Fibroblast of peridontal ligament (primary cell): ENCODE data around the gene COL23A1.
"Not testable (repeated sequence)": the region's sequence is repeated elsewhere in the genome, so short reads cannot be mapped to it uniquely, and the experiment has no call there.

Experiments used
- DNase-seq: peaks from one replicate; pipeline ENCODE4 v3.0.0-alpha.2; 2010; ENCODE audit errors: extremely low read depth

The COL23A1 gene

GRCh38 chr5:178376921-178377582 is 213.1 kb downstream of the COL23A1 start:
- no peak for DNase-seq

GRCh38 chr5:178375348-178375747 is 214.8 kb downstream of the COL23A1 start:
- no peak for DNase-seq

DNA sequence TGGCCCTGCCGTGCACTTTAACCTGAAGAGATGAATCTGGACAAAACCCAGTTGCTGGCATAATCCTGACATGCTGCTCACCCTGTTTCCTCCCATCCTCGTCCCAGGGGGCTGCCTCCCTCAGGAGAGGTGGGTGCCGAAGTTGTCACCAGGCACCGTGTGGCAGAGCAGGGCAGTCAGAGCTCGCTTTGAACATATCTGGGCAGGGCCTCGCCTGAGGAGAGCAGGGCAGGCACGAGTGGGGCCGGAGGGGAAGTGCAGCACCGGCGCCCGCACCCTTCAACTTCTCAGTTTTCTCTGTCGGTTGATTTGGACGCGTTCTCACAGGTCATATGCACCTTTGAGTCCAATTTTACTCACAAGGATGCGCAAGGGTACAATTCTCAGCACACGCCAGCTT is 216.5 kb downstream of the COL23A1 start:
- no peak for DNase-seq

GRCh38 chr5:178372142-178372571 is 218.0 kb downstream of the COL23A1 start:
- DNase-seq = no peak

- DNase-seq = no peak
These were observed 218.7 kb downstream of the COL23A1 start for GRCh38 chr5:178371362-178372111.

GRCh38 chr5:178370102-178370501 is 220.1 kb downstream of the COL23A1 start:
- DNase-seq = no peak

DNA sequence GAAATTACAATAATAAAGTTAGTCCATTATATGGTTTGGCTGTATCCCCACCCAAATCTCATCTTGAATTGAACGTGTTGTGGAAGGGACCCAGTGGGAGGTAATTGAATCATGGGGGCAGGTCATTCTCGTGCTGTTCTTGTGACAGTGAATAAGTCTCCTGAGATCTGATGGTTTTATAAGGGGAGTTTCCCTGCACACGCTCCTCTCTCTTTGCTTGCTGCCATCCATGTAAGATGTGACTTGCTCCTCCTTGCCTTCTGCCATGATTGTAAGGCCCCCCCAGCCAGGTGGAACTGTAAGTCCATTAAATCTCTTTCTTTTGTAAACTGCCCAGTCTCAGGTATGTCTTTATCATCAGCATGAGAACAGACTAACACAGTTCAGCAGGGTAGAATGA is 220.7 kb downstream of the COL23A1 start:
- not testable (repeated sequence) for DNase-seq

DNA sequence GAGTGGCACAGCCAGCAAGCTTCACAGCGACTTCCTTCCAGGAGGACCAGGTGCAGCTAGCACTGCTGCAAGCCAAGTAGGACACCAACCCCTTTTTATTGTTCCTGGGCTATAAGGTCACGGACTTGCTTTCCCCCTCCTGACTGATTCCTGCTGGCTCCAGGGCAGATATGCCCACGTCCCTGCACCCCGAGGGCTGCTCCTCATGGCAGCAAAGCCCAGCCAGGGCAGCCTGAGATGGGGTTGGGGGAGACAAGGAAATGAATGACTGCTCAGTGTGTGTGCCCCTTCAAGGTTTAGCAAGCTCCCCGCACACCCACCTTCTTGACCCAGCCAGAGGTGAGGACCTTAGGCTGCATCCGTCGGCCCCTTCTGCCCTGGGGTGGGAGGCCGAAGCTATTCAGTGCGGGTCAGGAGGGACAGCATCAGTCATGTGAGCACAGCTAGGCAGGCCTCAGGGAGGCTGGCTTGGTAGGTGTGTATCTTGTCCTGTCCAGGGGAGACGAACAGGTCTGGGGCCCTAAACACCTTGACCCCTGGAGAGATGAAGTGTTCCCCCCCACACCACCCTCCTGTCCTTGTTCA is 221.4 kb downstream of the COL23A1 start:
- DNase-seq = no peak

GRCh38 chr5:178368274-178368673 is 221.9 kb downstream of the COL23A1 start:
- no peak for DNase-seq

- no peak for DNase-seq
These were observed 222.5 kb downstream of the COL23A1 start for GRCh38 chr5:178367736-178368120.

DNA sequence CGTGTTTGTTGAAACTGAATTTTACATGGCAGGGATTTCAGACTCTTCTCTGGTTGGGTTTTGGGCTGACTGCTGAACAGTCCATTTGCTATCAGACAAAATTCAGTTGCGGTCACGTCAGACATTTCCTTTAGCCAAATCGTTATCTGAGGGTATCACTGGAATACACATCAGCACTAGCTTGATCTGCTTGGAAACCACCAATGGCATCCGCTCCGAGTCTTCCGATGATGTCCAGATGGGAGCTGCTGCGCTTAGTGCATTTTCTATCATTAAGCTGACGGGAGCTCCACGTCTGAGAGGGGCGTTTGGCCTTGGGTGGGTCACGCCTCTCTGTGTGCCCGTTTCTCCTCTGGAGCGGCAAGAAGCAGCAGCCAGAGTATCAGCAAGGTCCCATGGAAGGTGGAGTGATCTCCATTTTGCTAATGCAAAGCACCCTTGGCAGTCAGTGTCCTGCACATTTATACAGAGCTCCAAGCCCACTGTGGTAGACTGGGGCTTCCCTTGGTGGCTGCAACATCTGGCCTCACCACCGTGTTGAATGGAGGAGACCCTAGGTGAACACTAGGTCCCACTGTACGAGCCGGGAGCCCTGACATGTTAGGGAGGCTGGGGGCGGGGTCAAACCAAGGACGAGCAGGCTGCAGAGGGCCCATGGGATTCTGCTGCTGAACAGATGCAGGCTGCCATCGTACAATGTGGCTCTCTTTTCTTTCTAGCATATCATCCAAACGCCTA is 223.0 kb downstream of the COL23A1 start:
- DNase-seq = no peak

GRCh38 chr5:178365501-178366440 is 224.4 kb downstream of the COL23A1 start:
- DNase-seq = no peak

- no peak for DNase-seq
These were observed 225.9 kb downstream of the COL23A1 start for GRCh38 chr5:178364326-178364675.

GRCh38 chr5:178363501-178364325 is 226.5 kb downstream of the COL23A1 start:
- no peak for DNase-seq

DNA sequence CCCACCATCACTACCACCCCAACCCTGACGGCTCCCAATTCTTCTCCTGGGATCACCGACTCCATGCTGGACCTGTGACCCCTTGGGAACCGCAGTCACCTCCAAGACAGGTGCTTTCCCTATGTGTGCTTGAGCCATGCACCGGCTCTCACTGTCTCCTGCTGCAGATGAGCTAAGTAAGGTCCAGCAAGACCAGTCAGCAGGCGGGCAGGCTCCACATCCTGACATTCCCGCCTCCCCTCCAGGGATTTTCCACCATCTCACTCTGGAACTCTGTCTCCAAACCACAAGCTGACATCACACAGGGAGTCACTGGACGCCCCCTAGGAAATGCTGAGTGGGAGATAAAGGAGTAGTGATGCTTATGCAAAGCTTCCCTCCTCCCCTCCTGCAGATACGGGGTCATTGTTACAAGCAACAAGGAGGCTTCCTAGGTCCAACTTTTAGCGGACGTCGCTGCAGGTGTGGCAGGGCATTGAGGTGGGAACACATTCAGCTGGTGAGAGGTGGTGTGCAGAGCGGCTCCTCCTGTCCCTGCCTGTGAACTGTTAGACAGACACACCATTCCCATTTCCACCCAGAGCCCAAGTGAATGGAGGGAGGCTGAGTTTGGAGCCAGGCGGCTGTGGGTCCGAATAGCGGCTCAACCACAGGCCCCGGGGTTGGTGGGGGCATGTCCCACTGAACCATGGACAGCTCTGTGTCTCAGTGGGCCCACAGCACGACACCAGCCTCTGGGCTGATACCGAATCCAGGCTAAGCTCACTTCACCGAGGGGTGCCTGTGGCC is 228.3 kb downstream of the COL23A1 start:
- no peak for DNase-seq

DNA sequence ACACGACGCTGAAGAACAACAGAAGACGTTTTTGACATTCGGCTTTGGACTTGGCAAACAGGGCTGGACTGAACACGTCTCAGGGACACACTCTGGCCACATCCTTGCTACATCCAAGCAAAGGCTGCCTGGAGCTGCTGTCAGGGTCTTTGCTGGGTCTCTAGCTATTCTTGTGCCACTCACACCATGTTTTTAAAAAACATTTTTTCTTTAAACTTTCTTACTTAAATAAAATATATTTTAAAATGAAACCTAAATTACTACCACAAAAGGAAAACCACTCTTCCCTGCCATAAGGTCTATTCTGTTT is 229.3 kb downstream of the COL23A1 start:
- DNase-seq = no peak

- no peak for DNase-seq
These were observed 229.8 kb downstream of the COL23A1 start for GRCh38 chr5:178360222-178360925.

- DNase-seq = no peak
These were observed 230.5 kb downstream of the COL23A1 start for GRCh38 chr5:178359738-178360137.

- no peak for DNase-seq
These were observed 232.5 kb downstream of the COL23A1 start for GRCh38 chr5:178357678-178358077.
